Fibroblast of the aortic adventitia (primary cell): ENCODE data around the gene ZNF385B. TPM values are rescaled to one million over a fixed set of nuclear protein-coding genes. Genes with fewer than 3 reads are reported as not detected.
"Not testable (repeated sequence)": the region's sequence is repeated elsewhere in the genome, so short reads cannot be mapped to it uniquely, and the experiment has no call there.

Source experiments
- DNase-seq: peaks from one replicate; pipeline ENCODE4 v3.0.0-alpha.2; 2010; ENCODE audit warnings: low read depth
- H3K4me3 ChIP-seq: 2 replicates; pipeline ENCODE4 v1.5.1; 2011; ENCODE audit warnings: low read depth, mild to moderate bottlenecking, control low read depth, low read length, moderate library complexity
- total RNA-seq: library from RNA; depleted of rRNA; stranded (reverse); fragments of >200 nt; gene quantifications from 2 replicates; pipeline ENCODE4 v1.2.3, GENCODE V29; 2012; ENCODE audit warnings: low replicate concordance
- TF ChIP-seq, protein P1 (sequence below): IDR thresholded peaks from 2 replicates; pipeline ENCODE4 v1.5.1; 2011; ENCODE audit warnings: mild to moderate bottlenecking, low read length, control low read depth, inconsistent platforms; ENCODE audit not compliant: insufficient read depth

Gene ZNF385B
- total RNA-seq, 1 donor = 4.8 TPM

DNA sequence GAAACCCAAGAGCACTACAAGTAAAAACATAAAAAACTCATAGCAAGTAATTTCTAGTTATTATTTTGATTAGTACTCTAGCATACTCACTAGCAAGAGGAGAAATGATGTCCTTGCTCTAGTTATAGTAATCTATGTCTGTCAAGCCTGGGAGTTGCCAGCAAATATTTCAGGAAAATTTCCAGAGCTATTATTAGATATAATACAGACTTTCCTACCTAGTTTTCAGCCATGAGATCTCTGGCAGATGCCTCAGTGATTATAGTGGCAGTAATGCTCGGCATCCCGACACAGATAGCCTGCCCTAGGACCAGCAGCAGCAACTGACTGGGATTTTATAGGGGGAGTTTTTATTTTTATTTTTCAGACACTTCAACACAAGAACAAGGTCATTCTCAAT, 224.4 kb downstream of the ZNF385B start:
- peak; percentile 9 for DNase-seq
- H3K4me3 ChIP-seq = no peak overlapping the region
- TF ChIP-seq, protein P1, sequence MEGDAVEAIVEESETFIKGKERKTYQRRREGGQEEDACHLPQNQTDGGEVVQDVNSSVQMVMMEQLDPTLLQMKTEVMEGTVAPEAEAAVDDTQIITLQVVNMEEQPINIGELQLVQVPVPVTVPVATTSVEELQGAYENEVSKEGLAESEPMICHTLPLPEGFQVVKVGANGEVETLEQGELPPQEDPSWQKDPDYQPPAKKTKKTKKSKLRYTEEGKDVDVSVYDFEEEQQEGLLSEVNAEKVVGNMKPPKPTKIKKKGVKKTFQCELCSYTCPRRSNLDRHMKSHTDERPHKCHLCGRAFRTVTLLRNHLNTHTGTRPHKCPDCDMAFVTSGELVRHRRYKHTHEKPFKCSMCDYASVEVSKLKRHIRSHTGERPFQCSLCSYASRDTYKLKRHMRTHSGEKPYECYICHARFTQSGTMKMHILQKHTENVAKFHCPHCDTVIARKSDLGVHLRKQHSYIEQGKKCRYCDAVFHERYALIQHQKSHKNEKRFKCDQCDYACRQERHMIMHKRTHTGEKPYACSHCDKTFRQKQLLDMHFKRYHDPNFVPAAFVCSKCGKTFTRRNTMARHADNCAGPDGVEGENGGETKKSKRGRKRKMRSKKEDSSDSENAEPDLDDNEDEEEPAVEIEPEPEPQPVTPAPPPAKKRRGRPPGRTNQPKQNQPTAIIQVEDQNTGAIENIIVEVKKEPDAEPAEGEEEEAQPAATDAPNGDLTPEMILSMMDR = no peak

DNA sequence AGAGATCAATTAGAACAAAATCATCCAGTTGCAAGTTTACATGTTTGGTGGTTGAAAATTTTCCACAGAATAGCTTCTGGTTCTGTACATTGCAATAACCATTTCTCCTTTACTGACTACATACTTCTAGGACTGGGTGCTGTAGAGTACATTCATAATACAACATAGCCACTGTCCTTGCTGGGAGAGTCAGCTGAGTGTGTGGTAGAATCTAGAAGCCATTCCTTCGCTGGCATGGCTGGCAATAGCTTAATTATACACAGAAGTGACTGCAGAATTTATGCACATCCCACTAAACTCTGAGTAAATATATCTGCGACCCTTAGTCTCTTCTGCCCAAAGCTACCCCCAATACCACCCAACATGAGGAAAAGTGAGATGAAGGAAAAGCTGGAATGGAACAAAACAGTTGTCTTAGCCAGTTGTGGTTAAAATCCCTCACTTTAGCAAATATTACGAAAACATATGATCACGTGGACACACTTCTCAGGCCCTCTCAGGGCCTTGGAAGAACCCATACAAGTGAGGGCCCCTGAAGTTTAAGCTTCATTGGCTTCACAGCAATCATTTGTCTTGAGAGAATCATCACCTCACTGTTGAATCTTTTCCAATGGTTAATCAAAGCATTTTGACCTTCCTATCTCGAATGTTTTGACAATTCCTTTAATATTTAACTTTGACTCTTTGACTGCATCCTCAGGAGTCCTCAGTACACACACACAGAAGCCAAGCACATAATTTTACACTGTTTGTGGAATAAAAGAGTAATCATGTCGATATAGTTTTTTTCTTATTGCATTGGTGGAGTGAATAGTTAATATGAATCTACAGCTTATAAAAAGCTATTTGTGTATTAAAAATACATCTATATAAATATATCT, 225.1 kb downstream of the ZNF385B start:
- H3K4me3 ChIP-seq = no peak overlapping the region

DNA sequence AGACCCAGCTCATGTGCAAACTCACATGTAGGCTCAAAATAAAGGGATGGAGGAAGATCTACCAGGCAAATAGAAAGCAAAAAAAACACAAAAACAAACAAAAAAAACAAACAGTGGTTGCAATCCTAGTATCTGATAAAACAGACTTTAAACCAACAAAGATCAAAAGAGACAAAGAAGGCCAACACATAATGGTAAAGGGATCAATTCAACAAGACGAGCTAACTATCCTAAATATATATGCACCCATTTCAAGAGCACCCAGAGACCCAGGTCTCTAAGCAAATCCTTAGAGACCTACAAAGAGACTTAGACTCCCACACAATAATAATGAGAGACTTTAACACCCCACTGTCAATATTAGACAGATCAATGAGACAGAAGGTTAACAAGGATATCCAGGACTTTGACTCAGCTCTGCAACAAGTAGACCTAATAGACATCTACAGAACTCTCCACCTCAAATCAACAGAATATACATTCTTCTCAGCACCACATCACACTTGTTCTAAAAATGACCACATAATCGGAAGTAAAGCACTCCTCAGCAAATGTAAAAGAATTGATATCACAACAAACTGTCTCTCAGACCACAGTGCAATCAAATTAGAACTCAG, 229.5 kb downstream of the ZNF385B start:
- DNase-seq = not testable (repeated sequence)

More for the DNA sequence above, 225.1 kb downstream of the ZNF385B start:
- no peak for DNase-seq
- TF ChIP-seq, protein P1 = no peak

DNA sequence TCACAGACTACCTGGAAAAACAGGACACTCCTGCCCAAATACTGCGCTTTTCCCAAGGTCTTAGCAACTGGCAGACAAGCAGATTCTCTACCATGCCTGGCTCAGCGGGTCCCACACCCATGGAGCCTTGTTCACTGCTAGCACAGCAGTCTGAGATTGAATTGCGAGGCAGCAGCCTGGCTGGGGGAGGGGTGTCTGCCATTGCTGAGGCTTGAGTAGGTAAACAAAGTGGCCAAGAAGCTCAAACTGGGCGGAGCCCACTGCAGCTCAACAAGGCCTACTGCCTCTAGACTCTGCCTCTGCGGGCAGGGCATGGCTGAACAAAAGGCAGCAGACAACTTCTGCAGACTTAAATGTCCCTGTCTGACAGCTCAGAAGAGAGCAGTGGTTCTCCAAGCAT, 231.6 kb downstream of the ZNF385B start:
- H3K4me3 ChIP-seq, DNase-seq: not testable (repeated sequence)

More for the DNA sequence above, 229.5 kb downstream of the ZNF385B start:
- not testable (repeated sequence) for H3K4me3 ChIP-seq

DNA sequence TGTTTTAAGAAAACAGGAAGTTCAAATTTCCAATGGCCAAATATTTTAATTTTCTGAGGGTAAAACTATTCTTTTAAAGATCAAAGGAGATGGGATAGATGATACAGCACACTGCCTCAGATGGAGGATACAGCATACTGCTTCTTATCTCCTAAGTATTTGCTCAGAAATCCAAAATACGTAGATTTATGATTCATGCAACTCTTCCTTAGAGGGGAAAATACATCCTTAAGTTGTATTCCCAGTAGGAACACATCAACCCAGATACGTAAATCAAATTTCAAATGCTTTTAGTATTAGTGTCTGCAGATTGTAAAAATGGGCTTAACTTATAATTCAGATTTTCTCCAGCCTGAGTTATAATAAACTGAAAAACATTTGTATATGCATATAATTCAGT, 235.2 kb downstream of the ZNF385B start:
- H3K4me3 ChIP-seq = no peak overlapping the region
- TF ChIP-seq, protein P1 = no peak
- DNase-seq = peak; percentile 12

DNA sequence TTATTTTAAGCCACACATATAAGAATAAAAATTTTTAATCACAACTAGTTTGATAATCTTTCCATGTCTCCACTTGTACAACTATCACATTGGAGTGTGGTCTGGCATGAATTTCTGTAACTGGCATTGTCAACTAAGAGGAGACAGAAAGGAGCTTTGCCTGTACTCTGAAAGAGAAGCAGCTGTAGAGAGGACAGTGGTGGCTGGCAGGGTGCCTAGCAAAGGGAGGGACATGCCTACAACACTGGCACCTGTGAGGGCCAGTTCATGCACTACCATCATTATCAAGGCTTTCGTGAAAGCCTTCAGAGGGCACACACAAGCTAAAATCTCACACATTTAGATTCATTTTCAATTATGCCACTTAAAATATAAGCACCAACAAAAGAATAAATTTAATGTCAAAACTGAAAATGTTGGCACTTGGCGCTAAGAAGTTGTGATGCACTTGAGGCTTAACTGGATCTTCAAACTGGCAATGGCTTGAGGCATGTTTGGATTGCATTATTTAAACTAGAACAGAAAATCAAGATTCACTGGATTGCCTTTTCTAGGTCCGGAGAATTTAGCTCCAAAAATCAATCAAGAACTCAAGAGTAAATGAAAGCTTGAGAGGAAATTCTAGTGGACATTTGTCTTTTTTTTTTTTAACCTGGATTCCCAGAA, 238.6 kb downstream of the ZNF385B start:
- TF ChIP-seq, protein P1 = no peak
- H3K4me3 ChIP-seq = no peak overlapping the region
- DNase-seq = no peak

DNA sequence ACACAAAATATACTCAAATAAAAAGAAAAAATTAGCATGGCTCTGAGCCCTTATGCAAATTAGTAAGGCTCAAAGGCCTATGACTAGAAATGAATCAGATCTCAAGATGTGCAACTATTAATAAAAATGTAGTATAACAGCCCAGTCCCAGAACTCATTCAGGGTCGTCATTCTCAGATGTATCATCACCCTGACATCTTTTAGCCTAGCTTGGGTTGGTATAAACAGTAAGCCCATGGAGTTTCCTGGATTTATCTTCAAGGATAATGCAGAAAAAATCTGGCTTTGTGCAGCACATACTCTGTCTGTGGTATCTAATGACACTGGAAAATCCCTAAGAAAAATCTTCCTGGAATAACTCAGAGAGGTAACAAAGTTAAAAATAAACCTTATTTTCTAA, 239.3 kb downstream of the ZNF385B start:
- H3K4me3 ChIP-seq = no peak overlapping the region
- no peak for DNase-seq
- TF ChIP-seq, protein P1 = no peak
